Gastroesophageal sphincter (tissue), 3 donors: ENCODE data around the gene RASA4B.
"Not testable (repeated sequence)": the region's sequence is repeated elsewhere in the genome, so short reads cannot be mapped to it uniquely, and the experiment has no call there.

Experiments used
- CTCF ChIP-seq, 4 experiments: fragments of 200-600 bp in 2 of 4; fragments of 450-650 bp in 2 of 4; sonication (generic) in 1 of 4; IDR thresholded peaks; one replicate each; pipeline ENCODE4 v1.5.1; 2017 to 2019; ENCODE audit warnings: antibody characterized with exemption in 4 of 4, mild to moderate bottlenecking in 2 of 4, moderate library complexity in 2 of 4
- EP300 ChIP-seq: sonication (generic); formaldehyde crosslinking; IDR thresholded peaks from one replicate; pipeline ENCODE4 v1.6.1; 2017; ENCODE audit warnings: antibody characterized with exemption, mild to moderate bottlenecking
- POLR2A ChIP-seq, 2 donors: fragments of 450-650 bp; IDR thresholded peaks; one replicate each; pipeline ENCODE4 v1.6.1; 2017; ENCODE audit warnings: antibody characterized with exemption in 2 of 2, mild to moderate bottlenecking in 2 of 2, moderate library complexity in 1 of 2
- POLR2AphosphoS5 ChIP-seq: sonication (generic); formaldehyde crosslinking; IDR thresholded peaks from one replicate; pipeline ENCODE4 v1.6.1; 2017; ENCODE audit warnings: antibody characterized with exemption

- not testable (repeated sequence) for TF ChIP-seq CTCF (IDR thresholded peaks at IDR 0.05); POLR2AphosphoS5; POLR2A (IDR thresholded peaks at IDR 0.05); EP300
Measured at GRCh38 chr7:102510575-102510974, 7.0 kb downstream of the RASA4B start.
